Activated naive CD4-positive, alpha-beta T cell treated with anti-CD3 and anti-CD28 coated beads, Interleukin-2, amount 50 U/mL, for 72 hours (primary cell): ENCODE results near the gene CEPT1. TPM values are rescaled to one million over a fixed set of nuclear protein-coding genes. Genes with fewer than 3 reads are reported as not detected.
A peak's percentile ranks its signal among the peaks of the same experiment; 100 is the strongest.
"Not testable (repeated sequence)": the region's sequence is repeated elsewhere in the genome, so short reads cannot be mapped to it uniquely, and the experiment has no call there.

Experiments used
- ATAC-seq, 2 donors: fragments of 150-1000 bp; cut with Tn5 transposase; 2 replicates each; pipeline ENCODE4 v1.10.0; 2021; ENCODE audit warnings: mild to moderate bottlenecking in 2 of 2, moderate library complexity in 2 of 2
- DNase-seq, 2 donors: peaks; one replicate each; pipeline ENCODE4 v3.0.0; 2021 to 2022; ENCODE audit warnings: low spot score in 2 of 2
- H3K27ac Mint-ChIP-seq, 2 donors: one replicate each; pipeline ENCODE4 v1.8.0; 2022; ENCODE audit warnings: mild to moderate bottlenecking in 2 of 2, mixed read lengths in 2 of 2
- H3K36me3 Mint-ChIP-seq, 2 donors: one replicate each; pipeline ENCODE4 v1.8.0; 2022; ENCODE audit warnings: mixed read lengths in 2 of 2
- H3K9me3 Mint-ChIP-seq, 2 donors: one replicate each; pipeline ENCODE4 v1.8.0; 2022; ENCODE audit warnings: mixed read lengths in 2 of 2
- total RNA-seq, 2 donors: library from RNA; stranded (reverse); gene quantifications; one replicate each; pipeline ENCODE4 v1.2.3, GENCODE V29; 2022

Gene CEPT1
- total RNA-seq, 2 donors from 2014 or later, result 22.9 to 41.6 TPM

GRCh38 chr1:111213412-111213811 is 73.4 kb downstream of the CEPT1 start:
- no peak for ATAC-seq
- Mint-ChIP-seq H3K9me3 (peaks cover 5 to 7% of the 10 kb centered on the region in 2 donors), H3K36me3 (peaks cover 7 to 20% of the 10 kb centered on the region in 2 donors), H3K27ac (peak overlapping the region; percentile 93 to 100)
- no peak for DNase-seq

- DNase-seq, result no peak
- peak overlapping the region; percentile 86 to 100 for H3K27ac Mint-ChIP-seq
- peak in 1 of 2 donors; percentile 28 for ATAC-seq
- H3K9me3 Mint-ChIP-seq, result peaks cover 5 to 7% of the 10 kb centered on the region in 2 donors
- peaks cover 7 to 25% of the 10 kb centered on the region in 2 donors for H3K36me3 Mint-ChIP-seq
Observed at GRCh38 chr1:111214074-111214801, 74.2 kb downstream of the CEPT1 start.

- peaks cover 5 to 7% of the 10 kb centered on the region in 2 donors for H3K9me3 Mint-ChIP-seq
- DNase-seq, result peak in 1 of 2 donors; percentile 65
- peak; percentile 44 to 48 for ATAC-seq
- peaks cover 7 to 25% of the 10 kb centered on the region in 2 donors for H3K36me3 Mint-ChIP-seq
- peak overlapping the region; percentile 86 to 100 for H3K27ac Mint-ChIP-seq
Observed at GRCh38 chr1:111214884-111215283, 74.9 kb downstream of the CEPT1 start.

- ATAC-seq, H3K9me3 Mint-ChIP-seq: not testable (repeated sequence)
Observed at GRCh38 chr1:111215285-111215684, 75.3 kb downstream of the CEPT1 start.

GRCh38 chr1:111216751-111217150 is 76.7 kb downstream of the CEPT1 start:
- DNase-seq (no peak), ATAC-seq (no peak)
- Mint-ChIP-seq H3K9me3 (peaks cover 5 to 7% of the 10 kb centered on the region in 2 donors), H3K36me3 (peaks cover 7 to 25% of the 10 kb centered on the region in 2 donors), H3K27ac (peak overlapping the region; percentile 86 to 100)

More at GRCh38 chr1:111215285-111215684, 75.3 kb downstream of the CEPT1 start:
- peak overlapping the region; percentile 86 to 100 for H3K27ac Mint-ChIP-seq
- peaks cover 7 to 25% of the 10 kb centered on the region in 2 donors for H3K36me3 Mint-ChIP-seq
- not testable (repeated sequence) for DNase-seq

GRCh38 chr1:111217183-111217910 is 77.3 kb downstream of the CEPT1 start:
- ATAC-seq, result peak; percentile 8 to 11
- Mint-ChIP-seq H3K36me3 (peaks cover 7 to 25% of the 10 kb centered on the region in 2 donors), H3K27ac (peak overlapping the region; percentile 86 to 100), H3K9me3 (peaks cover 5 to 7% of the 10 kb centered on the region in 2 donors)
- DNase-seq, result no peak

- peaks cover 3 to 13% of the 10 kb centered on the region in 2 donors for H3K36me3 Mint-ChIP-seq
Observed at GRCh38 chr1:111218701-111219556, 78.9 kb downstream of the CEPT1 start.

GRCh38 chr1:111219557-111220286 is 79.7 kb downstream of the CEPT1 start:
- DNase-seq (peak in 1 of 2 donors; percentile 50), ATAC-seq (peak; percentile 17 to 35)
- Mint-ChIP-seq H3K36me3 (peaks cover 0 to 12% of the 10 kb centered on the region in 2 donors), H3K9me3 (peaks cover 5 to 7% of the 10 kb centered on the region in 2 donors), H3K27ac (peak overlapping the region; percentile 96 to 100)

More at GRCh38 chr1:111218701-111219556, 78.9 kb downstream of the CEPT1 start:
- Mint-ChIP-seq H3K9me3 (peaks cover 5 to 7% of the 10 kb centered on the region in 2 donors), H3K27ac (peak overlapping the region; percentile 96 to 100)
- ATAC-seq (no peak), DNase-seq (peak in 1 of 2 donors; percentile 49)

- Mint-ChIP-seq H3K27ac (peak overlapping the region; percentile 41 to 100), H3K9me3 (peaks cover 5 to 7% of the 10 kb centered on the region in 2 donors), H3K36me3 (peaks cover 0 to 12% of the 10 kb centered on the region in 2 donors)
- ATAC-seq, result no peak
- no peak for DNase-seq
Observed at GRCh38 chr1:111220302-111220890, 80.4 kb downstream of the CEPT1 start.

- no peak for ATAC-seq
- no peak for DNase-seq
- Mint-ChIP-seq H3K9me3 (peaks cover 5 to 7% of the 10 kb centered on the region in 2 donors), H3K36me3 (peaks cover 0 to 12% of the 10 kb centered on the region in 2 donors), H3K27ac (peak overlapping the region; percentile 96 to 100)
Observed at GRCh38 chr1:111221276-111221632, 81.2 kb downstream of the CEPT1 start.

- Mint-ChIP-seq H3K9me3 (peaks cover 5 to 7% of the 10 kb centered on the region in 2 donors), H3K27ac (peak overlapping the region; percentile 96 to 100)
Observed at GRCh38 chr1:111221633-111222291, 81.7 kb downstream of the CEPT1 start.

GRCh38 chr1:111222308-111223125 is 82.5 kb downstream of the CEPT1 start:
- DNase-seq, result peak; percentile 79 to 88
- peak; percentile 33 to 38 for ATAC-seq
- Mint-ChIP-seq H3K9me3 (peaks cover 5 to 7% of the 10 kb centered on the region in 2 donors), H3K27ac (peak overlapping the region; percentile 96 to 100), H3K36me3 (peaks cover 0 to 12% of the 10 kb centered on the region in 2 donors)

More at GRCh38 chr1:111221633-111222291, 81.7 kb downstream of the CEPT1 start:
- DNase-seq (peak; percentile 63 to 83), ATAC-seq (peak; percentile 71 to 78)
- peaks cover 0 to 12% of the 10 kb centered on the region in 2 donors for H3K36me3 Mint-ChIP-seq

GRCh38 chr1:111223126-111223685 is 83.2 kb downstream of the CEPT1 start:
- no peak for DNase-seq
- Mint-ChIP-seq H3K27ac (peak overlapping the region; percentile 96 to 100), H3K36me3 (peaks cover 0 to 7% of the 10 kb centered on the region in 2 donors), H3K9me3 (peaks cover 1 to 2% of the 10 kb centered on the region in 2 donors)
- ATAC-seq, result no peak

GRCh38 chr1:111225091-111225490 is 85.1 kb downstream of the CEPT1 start:
- DNase-seq (no peak), ATAC-seq (no peak)
- Mint-ChIP-seq H3K27ac (peak overlapping the region; percentile 17 to 63), H3K36me3 (no peaks in the 10 kb centered on the region), H3K9me3 (no peaks in the 10 kb centered on the region)
